GM15510 (cell line): Measurements from ENCODE around the gene RABGAP1.

Experiments used
- POLR2A ChIP-seq: IDR thresholded peaks from 3 replicates; pipeline ENCODE4 v1.6.1; 2011; ENCODE audit warnings: borderline replicate concordance; ENCODE audit not compliant: insufficient read length; ENCODE audit errors: extremely low read depth

The RABGAP1 gene

GRCh38 chr9:122936464-122936863 lies 4.4 kb upstream of the RABGAP1 start:
- TF ChIP-seq POLR2A: no peak

GRCh38 chr9:122936883-122937282 lies 3.9 kb upstream of the RABGAP1 start:
- no peak for TF ChIP-seq POLR2A

GRCh38 chr9:122939601-122940000 lies 1.2 kb upstream of the RABGAP1 start:
- TF ChIP-seq POLR2A: no peak

GRCh38 chr9:122940454-122940748 lies 419 bp upstream of the RABGAP1 start:
- TF ChIP-seq POLR2A: no peak

- TF ChIP-seq POLR2A: no peak
Measured at GRCh38 chr9:122941582-122942234, 888 bp downstream of the RABGAP1 start.

GRCh38 chr9:122944960-122945888 lies 4.4 kb downstream of the RABGAP1 start:
- no peak for TF ChIP-seq POLR2A

GRCh38 chr9:122946461-122947005 lies 5.7 kb downstream of the RABGAP1 start:
- no peak for TF ChIP-seq POLR2A

- no peak for TF ChIP-seq POLR2A
Measured at GRCh38 chr9:122948313-122948712, 7.5 kb downstream of the RABGAP1 start.

- no peak for TF ChIP-seq POLR2A
Measured at GRCh38 chr9:122949696-122950095, 8.9 kb downstream of the RABGAP1 start.

GRCh38 chr9:122950263-122950662 lies 9.4 kb downstream of the RABGAP1 start:
- TF ChIP-seq POLR2A: no peak

GRCh38 chr9:122951056-122951455 lies 10.2 kb downstream of the RABGAP1 start:
- TF ChIP-seq POLR2A: no peak

- no peak for TF ChIP-seq POLR2A
Measured at GRCh38 chr9:122954253-122954691, 13.5 kb downstream of the RABGAP1 start.

GRCh38 chr9:122955961-122956360 lies 15.1 kb downstream of the RABGAP1 start:
- no peak for TF ChIP-seq POLR2A

- no peak for TF ChIP-seq POLR2A
Measured at GRCh38 chr9:122961139-122961538, 20.3 kb downstream of the RABGAP1 start.

GRCh38 chr9:122975196-122975595 lies 34.4 kb downstream of the RABGAP1 start:
- TF ChIP-seq POLR2A: no peak

- no peak for TF ChIP-seq POLR2A
Measured at GRCh38 chr9:122978601-122979000, 37.8 kb downstream of the RABGAP1 start.
